ENCODE measurements around the gene TLE3. TPM values are rescaled to one million over a fixed set of nuclear protein-coding genes. Genes with fewer than 3 reads are reported as not detected.

Gene TLE3
- polyA plus RNA-seq, 1 of the 3 experiments (the other 2 are of a cell fraction), result 14.7 TPM

- Histone ChIP-seq H3F3A (replicated peaks; ENCODE audit: insufficient read depth) (no peaks in the 10 kb centered on the region), H3K36me3 (replicated peaks in 1 of 2; ENCODE audit: control insufficient read depth in 1 of 2, insufficient read depth in 2 of 2, low read length in 1 of 2) (peaks cover 15 to 59% of the 10 kb centered on the region in 2 experiments), H3K9me2 (no peaks in the 10 kb centered on the region), H3K9ac (no peak overlapping the region), H3K4me3 (ENCODE audit: low read depth in 2 of 2, low read length in 1 of 2) (no peak overlapping the region), H3K79me2 (ENCODE audit: insufficient read depth) (peaks cover 6% of the 10 kb centered on the region; the same call in 1 of the 2 replicates), H2AFZ (ENCODE audit: low read depth) (no peak overlapping the region), H3K4me2 (no peak overlapping the region), H3K4me1 (ENCODE audit: control insufficient read depth in 1 of 2, insufficient read depth in 2 of 2, low read depth in 1 of 2, low read length in 1 of 2) (peaks cover 0 to 35% of the 10 kb centered on the region in 2 experiments; a peak in 2 of 4 replicates), H3K9me3 (no peaks in the 10 kb centered on the region), H3K27me3 (ENCODE audit: insufficient read depth) (no peaks in the 10 kb centered on the region), H4K20me1 (ENCODE audit: insufficient read depth) (peaks cover 42% of the 10 kb centered on the region), H3K27ac (ENCODE audit: low read depth in 2 of 2, low read length in 1 of 2) (no peak overlapping the region)
- 95% methylated on average over 9 of the region's 9 CpGs for WGBS (ENCODE audit: low lambda C conversion rate)
- TF ChIP-seq SMC3 (IDR thresholded peaks at IDR 0.05; ENCODE audit: low read depth, low read length) (no peak), NFIC (IDR thresholded peaks at IDR 0.05; ENCODE audit: borderline replicate concordance) (no peak), RAD21 (IDR thresholded peaks at IDR 0.05; ENCODE audit: low read length) (no peak), RCOR1 (IDR thresholded peaks at IDR 0.05; ENCODE audit: low read length) (no peak), TEAD4 (IDR thresholded peaks at IDR 0.05; ENCODE audit: borderline replicate concordance, insufficient read depth) (no peak), CHD2 (IDR thresholded peaks at IDR 0.05; ENCODE audit: low read length, partially characterized antibody) (no peak), POLR2AphosphoS5 (IDR thresholded peaks at IDR 0.05; ENCODE audit: low read depth, low read length) (no peak), CTCF (IDR thresholded peaks at IDR 0.05) (no peak), IRF3 (IDR thresholded peaks at IDR 0.05; ENCODE audit: low read depth, low read length) (no peak), JUND (IDR thresholded peaks at IDR 0.05) (no peak), SIN3A (IDR thresholded peaks at IDR 0.05; ENCODE audit: borderline replicate concordance, low read depth, low read length) (no peak), RXRA (IDR thresholded peaks at IDR 0.05; ENCODE audit: borderline replicate concordance, low read depth) (no peak), TCF12 (IDR thresholded peaks at IDR 0.05) (no peak), EP300 (IDR thresholded peaks at IDR 0.05; ENCODE audit: borderline replicate concordance in 1 of 2, low read depth in 1 of 2, low read length in 1 of 2) (no peak), RFX5 (IDR thresholded peaks at IDR 0.05; ENCODE audit: low read length) (no peak), EZH2phosphoT487 (IDR thresholded peaks at IDR 0.05; ENCODE audit: borderline replicate concordance, low read depth) (no peak), USF2 (IDR thresholded peaks at IDR 0.05; ENCODE audit: borderline replicate concordance, low read depth, low read length) (no peak), TAF1 (IDR thresholded peaks at IDR 0.05; ENCODE audit: borderline replicate concordance, low read depth, low read length) (no peak), MAX (IDR thresholded peaks at IDR 0.05; ENCODE audit: low read depth) (no peak), FOXJ3 (CRISPR knock-in tag; IDR thresholded peaks at IDR 0.05) (no peak)
- CTCF ChIA-PET, result interaction anchor here (0.7 to 1.0 kb wide), 4 partner anchors 15 to 596 kb away, joined by 3 read pairs; no protein-coding TSS in a partner anchor
- POLR2A ChIA-PET, result no interaction called here
- no peak for DNase-seq
Observed at GRCh38 chr15:70079888-70080287, 17.8 kb downstream of the TLE3 start.
